GM21381 (cell line): ENCODE results near the gene TNFRSF14.

Experiments
- ATAC-seq: cut with Tn5 transposase; IDR thresholded peaks from one replicate; pipeline ENCODE4 v1.9.1; 2021; ENCODE audit warnings: mild to moderate bottlenecking, moderate library complexity; ENCODE audit not compliant: unreplicated experiment

Gene TNFRSF14

DNA sequence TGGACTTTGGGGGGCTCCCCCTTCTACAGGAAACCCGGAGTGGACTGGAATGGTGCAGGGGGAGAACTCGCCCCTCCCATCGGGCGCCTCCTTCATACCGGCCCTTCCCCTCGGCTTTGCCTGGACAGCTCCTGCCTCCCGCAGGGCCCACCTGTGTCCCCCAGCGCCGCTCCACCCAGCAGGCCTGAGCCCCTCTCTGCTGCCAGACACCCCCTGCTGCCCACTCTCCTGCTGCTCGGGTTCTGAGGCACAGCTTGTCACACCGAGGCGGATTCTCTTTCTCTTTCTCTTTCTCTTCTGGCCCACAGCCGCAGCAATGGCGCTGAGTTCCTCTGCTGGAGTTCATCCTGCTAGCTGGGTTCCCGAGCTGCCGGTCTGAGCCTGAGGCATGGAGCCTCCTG, at the start of gene TNFRSF14:
TSS of gene TNFRSF14 (plus strand) at position 95 of the 401 bp plus-strand sequence. CDS start at position 389, 294 bp downstream.
- ATAC-seq, result peak; percentile 25

DNA sequence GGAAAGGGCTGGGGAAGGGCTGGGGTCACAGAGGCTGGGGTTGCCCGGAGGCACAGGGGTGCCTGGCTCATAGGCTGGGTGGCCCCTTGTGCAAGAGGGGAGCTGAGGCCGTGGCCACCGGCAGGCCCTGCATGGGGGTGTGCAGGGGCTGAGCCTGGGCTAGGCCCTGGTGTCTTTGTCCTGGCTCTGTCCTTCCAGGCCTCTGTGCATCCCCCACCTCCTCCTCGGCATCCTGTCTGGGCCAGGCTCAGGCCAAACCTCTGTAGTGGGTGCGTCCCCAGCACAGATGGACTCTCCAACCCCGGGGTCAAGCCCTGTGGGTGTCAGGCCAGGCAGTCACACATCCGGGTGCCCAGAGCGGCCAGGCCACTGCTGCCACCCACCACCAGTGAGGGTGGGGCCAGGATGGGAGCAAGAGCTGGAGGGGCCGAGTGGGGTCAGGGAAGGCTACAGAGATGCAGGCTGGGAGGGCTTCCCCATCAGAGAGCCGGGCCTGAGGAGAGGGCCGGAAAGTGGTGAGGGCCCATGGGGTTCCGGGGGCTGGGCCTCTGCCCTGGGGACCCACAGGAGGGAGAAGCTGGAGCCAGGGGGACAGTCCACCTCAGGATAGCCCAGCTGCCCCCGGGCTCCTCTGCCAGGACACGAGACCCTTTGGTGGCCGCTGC, 49.1 kb upstream of the TNFRSF14 start:
- ATAC-seq, result no peak

DNA sequence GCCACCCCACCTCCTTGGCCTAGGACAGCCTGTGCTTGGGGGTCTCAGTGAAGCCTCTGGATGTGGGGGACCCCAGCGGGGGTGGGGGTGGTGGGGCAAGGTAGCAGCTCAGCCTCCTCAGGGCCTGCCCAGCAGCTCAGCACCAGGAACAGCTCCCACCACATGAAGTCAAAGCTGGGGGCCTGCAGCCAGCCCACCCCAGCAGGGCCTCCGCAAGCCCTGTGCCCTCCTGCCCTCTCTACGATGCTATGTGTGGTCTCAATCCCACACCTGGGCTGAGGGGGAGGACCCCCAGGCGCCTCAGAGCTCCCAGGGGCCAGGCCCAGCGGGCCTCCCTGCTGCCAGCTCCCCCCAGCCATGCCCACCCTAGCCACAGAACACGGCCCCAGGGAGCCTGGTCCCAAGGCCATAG, 48.4 kb upstream of the TNFRSF14 start:
- no peak for ATAC-seq

DNA sequence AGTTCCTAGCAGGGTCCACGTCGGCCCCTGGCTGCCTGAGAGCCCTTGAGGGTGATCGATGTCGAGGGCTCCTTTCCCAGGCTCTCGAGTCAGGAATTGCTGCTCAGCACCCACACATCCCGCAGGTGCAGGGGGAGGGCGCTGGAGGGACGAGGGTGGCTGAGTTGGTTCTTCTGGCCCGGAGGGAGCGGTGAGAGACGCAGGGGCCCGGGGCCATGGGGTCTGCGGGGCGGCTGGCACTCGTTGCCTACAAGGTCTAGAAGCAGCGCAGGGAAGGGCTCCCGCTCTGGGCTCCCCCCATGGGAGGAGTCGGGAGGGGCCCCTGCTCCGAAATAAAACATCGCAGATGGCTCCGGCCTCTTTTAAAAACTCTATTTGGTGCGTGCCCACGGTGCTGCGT, 48.0 kb upstream of the TNFRSF14 start:
- ATAC-seq, result no peak

DNA sequence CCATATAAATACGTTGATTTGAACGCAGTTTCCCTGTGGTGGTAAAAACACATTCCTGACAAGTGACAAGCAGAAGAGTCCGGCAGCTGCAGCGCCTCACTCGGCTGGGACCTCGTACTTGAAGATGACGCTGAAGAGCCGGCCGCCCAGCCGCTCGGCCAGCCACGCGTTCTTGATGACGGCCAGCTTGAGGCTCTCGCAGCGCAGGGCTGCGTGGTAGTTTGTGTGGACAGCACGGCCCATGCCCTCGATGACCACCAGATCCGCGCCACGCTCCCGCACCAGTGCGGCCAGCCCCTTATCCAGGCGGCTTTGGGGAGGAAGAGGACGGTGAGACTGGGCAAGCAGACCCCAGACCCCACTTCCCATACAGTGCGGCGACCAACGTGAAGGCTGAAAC, 47.4 kb upstream of the TNFRSF14 start:
- ATAC-seq, result no peak

DNA sequence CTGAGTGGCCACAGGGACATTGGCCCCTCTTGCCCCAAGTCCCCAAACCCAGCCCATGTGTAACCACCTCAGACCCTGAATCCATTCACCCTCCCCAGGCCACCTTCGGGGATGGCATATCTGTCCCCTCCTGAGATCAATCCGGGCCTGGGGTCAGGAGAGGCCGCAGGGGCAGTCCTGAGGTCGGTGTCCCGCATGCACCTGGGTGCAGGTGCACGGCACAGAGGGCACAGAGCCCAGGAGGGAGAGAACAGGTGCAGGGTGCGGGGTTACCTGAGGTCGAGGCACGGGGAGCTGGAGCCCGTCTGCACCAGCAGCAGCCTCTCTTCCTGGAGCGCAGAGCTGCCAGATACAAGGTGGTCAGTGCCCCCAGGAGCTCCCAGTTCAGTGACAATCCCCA, 46.6 kb upstream of the TNFRSF14 start:
- no peak for ATAC-seq

DNA sequence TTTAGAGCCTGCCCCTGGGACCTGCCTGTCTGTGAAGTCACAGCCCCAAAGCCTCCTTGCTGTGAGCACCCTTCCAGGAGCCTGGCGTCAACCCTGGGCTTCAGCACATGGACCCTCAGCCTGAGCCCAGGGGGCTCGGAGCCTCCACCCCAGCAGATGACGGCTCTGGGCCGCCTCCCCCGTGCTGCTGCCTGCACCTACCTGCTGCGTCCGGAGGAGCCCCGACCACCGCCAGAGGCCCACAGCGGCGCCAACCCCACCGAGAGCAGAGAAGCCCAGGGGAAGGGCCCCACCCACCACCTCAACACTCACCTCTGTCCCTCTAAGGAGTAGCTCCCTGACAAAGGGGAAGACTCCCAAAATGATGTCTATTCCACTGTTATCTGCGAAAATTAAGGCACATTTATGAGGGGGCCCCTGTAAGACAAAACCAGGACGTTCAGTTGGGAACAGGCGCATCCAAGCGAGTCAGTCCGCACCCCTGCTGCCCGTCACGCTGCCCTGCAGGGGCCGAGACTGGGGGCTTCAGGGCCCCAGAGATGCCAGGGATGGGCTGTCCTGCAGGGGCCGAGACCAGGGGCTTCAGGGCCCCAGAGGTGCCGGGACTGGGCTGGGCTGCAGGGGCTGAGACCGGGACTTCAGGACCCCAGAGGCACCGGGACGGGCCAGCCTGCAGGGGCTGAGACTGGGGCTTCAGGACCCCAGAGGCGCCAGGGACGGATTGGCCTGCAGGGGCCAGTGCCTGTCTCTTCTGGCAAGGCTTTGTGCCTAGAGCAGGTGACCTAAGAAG, 45.6 kb upstream of the TNFRSF14 start:
- no peak for ATAC-seq

DNA sequence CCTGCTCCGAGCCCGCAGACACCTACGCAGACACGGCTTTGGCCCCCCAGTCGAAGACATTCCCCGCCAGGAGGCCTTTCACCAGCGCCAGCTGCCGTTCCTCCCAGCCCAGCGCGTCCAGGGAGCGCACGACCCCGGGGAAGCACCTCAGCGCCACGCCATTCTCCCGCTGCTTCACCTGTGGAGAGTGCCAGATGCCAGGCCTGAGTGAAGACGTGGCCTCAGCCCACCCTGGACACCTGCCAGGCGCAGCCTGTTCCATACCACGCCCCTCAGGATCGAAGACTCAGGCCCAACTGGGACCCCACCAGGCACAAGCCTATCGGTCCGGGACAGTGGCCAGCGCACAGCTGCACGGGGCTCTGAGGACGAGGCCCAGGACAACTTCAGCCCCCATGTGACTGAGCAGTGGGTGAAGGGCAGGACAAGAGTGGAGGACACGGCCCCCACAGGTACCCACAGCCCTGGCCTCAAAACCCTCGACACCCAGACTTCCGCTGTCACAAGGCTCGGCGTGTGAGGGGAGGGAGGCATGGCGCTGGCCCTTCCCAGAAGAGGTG, 43.2 kb upstream of the TNFRSF14 start:
- ATAC-seq, result no peak

DNA sequence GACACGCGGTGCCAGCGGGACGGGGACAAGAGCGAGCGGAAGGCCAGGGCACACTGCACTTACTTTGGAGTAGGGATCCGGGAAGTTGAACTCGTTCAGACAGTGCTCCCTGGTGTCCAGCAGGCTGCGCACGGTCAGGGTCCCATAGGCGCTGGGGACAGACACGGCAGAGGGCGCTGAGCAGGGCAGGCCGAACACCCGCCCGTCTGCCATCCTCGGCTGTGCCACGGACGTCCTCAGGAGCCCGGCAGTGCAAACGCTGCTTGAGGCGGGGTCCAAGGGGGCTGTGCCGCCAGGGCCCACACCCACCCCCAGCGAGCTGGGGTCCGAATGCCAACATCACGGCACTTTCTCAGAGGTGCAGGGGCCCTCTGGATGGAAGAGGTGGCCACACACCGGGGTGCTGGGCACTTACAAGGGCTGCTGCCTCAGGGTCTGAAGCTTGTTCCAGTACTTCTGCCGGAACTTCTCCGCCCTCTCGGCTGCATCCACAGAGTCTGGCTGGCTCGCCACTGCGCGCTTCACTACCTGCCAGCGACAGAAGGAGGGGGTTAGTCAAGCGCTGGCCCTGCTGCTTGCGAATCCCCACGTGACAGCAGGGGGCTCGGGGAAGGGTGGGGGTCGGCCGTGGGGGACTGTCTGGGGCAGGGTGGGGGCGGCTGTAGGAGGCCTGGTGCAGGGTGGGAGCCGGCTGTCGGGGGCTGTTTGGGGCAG, 42.1 kb upstream of the TNFRSF14 start:
- no peak for ATAC-seq

DNA sequence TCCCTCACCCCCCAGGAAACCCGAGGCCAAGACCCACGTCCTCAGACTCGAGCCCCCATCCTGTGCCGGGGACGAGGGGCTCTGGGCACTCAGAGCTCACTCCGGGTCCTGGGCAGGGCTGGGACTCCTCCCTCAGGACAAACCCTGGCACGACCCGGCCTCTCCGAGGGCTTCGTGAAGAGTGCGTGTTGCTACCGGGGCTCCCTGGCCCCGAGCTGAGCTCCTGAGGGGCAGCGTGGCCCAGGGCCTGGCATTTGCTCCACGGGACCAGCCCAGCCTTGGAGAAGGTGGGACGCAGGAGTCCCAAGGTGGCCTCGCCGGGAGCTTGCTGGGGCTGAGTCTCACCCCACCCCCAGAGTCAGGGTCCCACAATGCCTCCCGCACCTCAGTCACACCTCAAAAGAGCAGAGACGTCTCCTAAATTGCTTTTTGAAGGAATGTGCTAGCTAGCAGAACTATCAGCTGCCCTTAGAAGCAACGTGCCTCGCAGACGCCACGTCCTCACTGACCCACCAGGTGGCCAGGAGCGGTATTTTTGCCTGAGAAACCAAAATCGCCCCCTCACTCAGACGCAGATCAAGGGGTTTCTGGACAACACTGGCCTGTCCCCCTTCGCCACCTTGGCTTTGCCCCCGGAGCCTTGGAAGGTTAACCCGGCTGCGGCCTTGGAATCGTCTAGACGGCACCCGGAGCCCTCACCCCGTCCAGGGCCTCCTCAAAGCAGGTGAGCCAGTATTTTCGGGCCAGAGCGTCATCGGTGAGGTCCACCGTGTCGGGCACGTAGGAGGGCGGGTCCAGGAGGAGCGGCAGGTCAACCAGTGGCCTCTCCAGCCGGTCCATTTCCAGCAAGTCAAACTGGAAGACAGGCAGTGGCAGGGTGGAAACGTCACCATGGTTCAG, 41.1 kb upstream of the TNFRSF14 start:
- no peak for ATAC-seq

DNA sequence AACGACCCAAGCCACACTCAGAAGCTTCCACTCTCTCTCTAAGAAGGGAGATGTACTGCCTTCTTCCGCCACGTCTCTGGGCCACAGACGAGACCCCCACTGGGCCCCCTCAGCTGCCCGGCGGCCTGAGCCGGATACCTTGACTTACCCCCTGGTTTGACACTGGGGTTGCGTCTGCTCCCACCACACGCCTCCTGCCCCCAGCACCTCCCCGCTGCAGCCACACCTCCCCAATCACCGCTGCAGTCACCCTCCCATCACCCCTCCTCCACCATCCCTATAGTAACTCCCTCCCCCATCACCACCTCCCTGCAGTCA, 40.4 kb upstream of the TNFRSF14 start:
- ATAC-seq, result no peak

DNA sequence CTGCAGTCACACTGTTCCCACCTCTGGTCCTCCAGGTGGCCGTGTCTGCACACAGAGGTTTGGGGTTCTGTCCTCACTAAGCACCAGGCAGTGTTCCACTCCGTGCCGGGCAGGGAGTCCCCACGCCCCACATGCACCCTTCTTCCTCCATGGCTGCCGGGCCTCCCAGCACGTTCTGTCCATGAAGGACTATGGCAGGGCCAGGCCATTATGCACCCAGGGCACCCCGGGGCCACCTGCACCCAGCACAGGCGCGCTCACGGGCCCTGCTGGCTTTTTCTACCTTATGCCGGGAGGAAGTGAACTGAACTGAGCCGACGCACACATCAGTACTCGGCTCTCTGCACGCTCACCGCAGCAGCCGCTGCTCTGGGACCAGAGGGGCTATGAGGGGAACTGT, 40.0 kb upstream of the TNFRSF14 start:
- ATAC-seq, result no peak

DNA sequence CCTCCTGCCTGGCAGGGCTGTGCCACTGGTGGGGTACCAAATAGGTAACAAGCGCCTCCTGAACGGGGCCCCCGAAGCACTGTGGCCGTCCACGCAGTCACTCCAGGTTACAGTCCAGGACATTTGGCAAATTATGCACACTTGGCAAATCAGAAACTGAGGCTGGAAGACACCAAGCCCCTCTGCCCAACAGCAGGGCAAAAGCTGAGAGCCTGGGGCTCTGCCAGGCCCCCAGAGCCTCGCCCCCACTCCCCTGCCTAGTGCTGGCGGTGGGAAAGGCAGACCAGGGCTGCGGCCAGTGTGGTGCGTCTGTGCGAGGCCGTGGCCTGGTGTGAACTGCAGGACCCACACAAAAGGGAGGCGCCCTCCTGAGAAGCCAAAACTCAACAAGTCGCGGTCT, 39.2 kb upstream of the TNFRSF14 start:
- no peak for ATAC-seq

DNA sequence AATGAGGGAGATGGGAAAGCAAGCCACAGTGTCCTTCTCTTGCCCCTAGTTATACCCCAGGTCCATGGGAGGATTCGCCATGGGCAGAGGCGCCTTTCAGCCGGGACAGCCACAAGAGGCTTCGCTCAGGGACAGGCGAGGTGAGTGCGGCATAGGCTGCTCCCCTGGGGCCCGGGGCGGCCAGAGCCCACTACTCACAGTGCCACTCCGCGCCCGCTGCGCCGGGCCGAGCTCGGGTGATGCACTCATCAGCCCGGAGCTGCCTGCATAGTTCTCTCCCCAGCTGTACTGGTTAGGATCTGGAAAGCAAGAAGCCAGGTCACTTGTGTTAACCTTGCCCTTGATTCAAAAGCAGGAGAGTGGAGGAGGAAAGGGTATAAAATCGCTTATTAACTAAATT, 38.2 kb upstream of the TNFRSF14 start:
- ATAC-seq, result no peak

DNA sequence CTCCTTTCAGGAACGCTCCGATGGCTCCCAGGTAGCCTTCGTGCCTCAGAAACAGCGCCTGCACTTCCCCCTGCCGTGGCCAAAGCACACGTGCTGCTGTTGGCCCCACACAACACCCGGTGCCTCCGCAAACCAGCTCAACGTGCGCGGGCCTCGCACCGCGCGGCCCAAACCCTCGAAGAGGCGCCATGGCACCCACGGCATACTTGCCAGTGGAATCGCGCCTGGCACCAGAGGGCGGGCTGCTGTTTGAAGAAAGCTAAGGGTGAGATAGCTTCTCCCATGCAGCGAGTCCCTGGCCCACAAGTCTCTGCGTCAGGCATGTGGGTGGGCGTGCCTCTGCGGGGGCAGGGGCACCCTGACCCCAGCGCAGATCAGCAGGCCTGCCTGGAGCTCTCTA, 37.6 kb upstream of the TNFRSF14 start:
- no peak for ATAC-seq

DNA sequence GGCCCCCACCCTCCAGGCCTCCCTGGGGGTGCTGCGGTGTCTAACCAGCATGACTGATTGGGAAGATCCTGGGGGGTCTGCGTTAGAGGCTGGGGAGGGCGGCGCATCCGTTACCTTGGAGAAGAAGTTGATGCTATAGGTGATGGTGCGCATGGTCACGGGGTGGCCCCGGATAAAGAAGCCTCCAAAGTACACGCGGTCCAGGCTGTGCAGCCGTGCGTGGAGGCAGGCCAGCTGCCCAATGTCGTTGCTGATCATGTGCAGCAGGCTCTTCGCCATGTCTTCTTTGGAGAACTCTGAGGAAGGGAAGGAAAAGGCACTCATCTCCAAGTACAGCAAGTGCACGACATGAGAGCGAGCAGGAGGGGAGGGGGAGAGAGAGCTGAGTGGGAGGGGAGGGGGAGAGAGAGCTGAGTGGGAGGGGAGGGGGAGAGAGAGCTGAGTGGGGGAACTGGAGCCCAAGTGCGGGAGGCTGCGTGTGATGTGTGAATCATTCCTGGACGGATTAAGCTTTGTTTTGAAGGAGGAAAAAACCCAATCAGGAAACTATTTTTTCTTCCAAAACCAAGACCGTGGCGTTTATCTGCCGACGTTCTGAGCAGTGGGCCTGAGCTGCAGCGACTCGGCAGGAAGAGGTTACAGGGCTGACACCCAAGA, 37.0 kb upstream of the TNFRSF14 start:
- ATAC-seq, result no peak

DNA sequence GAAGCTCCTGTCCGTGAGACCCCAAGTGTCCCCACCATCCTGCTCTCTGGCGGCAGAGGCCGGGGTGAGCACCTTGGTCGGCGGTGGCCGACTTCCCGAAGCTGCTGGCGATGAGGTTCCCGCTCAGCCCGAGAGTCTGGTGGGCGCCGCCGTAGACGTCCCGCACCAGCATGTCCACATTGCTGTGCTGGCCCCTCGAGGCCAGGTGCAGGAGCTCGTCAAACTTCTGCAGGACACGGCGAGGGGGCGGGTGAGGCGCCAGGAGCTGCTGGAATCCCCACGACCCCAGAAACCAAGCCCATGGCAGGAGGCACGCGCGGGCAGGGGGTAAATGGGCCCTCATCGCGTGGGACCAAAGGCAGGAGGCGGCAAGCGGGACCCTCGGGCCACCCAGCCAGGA, 36.4 kb upstream of the TNFRSF14 start:
- ATAC-seq, result no peak

DNA sequence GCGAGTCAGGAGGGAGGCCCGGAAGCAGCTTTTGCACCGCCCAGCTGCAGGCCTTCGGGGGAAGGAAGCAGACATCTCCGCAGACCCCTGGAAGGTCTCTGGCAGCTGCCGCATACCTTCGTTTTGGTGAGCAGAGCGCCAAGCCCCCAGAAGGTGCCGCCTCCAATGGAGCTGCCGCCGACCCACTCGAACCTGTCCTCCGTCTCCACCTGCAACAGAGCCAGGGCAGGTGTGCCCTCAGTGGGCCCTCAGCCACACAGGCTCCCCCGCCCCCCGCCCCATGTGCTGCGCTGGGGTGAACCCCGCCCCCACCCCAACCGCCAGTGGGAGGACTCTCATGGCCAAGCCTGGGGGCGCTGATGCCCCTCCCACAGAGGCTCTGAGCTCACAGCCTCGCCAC, 36.0 kb upstream of the TNFRSF14 start:
- no peak for ATAC-seq

DNA sequence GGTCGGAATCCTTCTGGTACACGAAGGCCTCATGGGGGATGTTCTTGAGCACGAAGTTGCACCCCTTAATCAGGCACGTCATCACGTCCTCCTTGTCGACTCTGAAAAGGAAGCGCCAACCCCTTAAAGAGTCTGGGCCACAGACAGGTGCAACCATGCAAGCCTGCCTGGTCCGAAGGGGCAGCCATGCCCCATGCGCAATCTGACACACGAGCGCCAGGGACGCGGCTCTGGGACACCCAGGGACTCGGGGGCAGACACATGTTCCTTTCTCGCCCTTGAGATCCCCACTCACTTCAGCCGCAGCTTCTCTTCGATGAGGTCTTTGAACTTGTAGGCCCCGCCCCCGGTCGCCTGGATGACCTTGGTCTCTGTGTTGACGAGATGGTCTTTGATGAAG, 35.4 kb upstream of the TNFRSF14 start:
- ATAC-seq, result no peak

DNA sequence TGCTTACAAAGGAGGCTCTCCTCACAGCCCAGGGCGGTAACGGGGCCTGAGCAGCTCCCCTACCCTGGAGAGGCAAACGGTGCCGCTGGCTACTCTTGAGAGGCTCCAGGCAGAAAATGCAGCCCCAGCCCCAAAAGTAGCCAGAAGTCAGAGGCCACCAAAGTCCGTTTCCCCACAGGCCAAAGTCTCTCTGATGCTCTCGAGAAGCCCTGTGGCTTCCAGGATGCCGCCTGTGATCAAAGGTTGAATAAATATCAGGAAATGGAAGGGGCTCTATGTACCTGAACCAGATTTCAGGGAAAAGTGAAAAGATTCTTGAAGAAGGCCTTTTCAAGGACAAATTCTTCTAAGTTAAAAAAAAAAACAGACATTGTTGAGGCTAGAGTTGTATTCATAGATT, 33.9 kb upstream of the TNFRSF14 start:
- ATAC-seq, result no peak
